Prostate gland (tissue), 2 donors: ENCODE measurements around the gene SERPINB12.

Source experiments
- CTCF ChIP-seq, 4 experiments: fragments of 200-600 bp in 2 of 4; fragments of 450-650 bp in 2 of 4; sonication (generic) in 2 of 4; IDR thresholded peaks; 1 replicate in 3 of 4; 2 replicates in 1 of 4; pipeline ENCODE4 v1.5.1; 2016 to 2019; ENCODE audit warnings: antibody characterized with exemption in 4 of 4, mild to moderate bottlenecking in 2 of 4, moderate library complexity in 2 of 4
- POLR2AphosphoS5 ChIP-seq: sonication (generic); formaldehyde crosslinking; IDR thresholded peaks from one replicate; pipeline ENCODE4 v1.6.1; 2017; ENCODE audit warnings: antibody characterized with exemption

- TF ChIP-seq POLR2AphosphoS5 (peak; percentile 7), CTCF (IDR thresholded peaks at IDR 0.05) (peak; percentile 36 to 90 (median 84))
Measured at GRCh38 chr18:63518178-63519012, 23.8 kb upstream of the SERPINB12 start.
